Upper lobe of right lung (tissue), 1 donor: ENCODE measurements around the gene CCDC74A. TPM values are rescaled to one million over a fixed set of nuclear protein-coding genes. Genes with fewer than 3 reads are reported as not detected.
"Not testable (repeated sequence)": the region's sequence is repeated elsewhere in the genome, so short reads cannot be mapped to it uniquely, and the experiment has no call there.

Experiments used
- ATAC-seq: fragments of 200-7000 bp; cut with Tn5 transposase; one replicate; pipeline ENCODE4 v1.9.1; 2020; ENCODE audit warnings: mild to moderate bottlenecking, moderate library complexity
- DNase-seq: peaks from one replicate; pipeline ENCODE4 v3.0.0-alpha.2; 2020
- H3K27ac ChIP-seq: fragments of 200-600 bp; one replicate; pipeline ENCODE4 v1.8.0; 2022
- H3K27me3 ChIP-seq: fragments of 200-600 bp; one replicate; pipeline ENCODE4 v1.8.0; 2022; ENCODE audit warnings: mild to moderate bottlenecking
- H3K36me3 ChIP-seq: fragments of 200-600 bp; one replicate; pipeline ENCODE4 v1.8.0; 2022
- H3K4me1 ChIP-seq: fragments of 200-600 bp; one replicate; pipeline ENCODE4 v1.8.0; 2022
- H3K4me3 ChIP-seq: fragments of 200-600 bp; one replicate; pipeline ENCODE4 v1.8.0; 2022; ENCODE audit warnings: mild to moderate bottlenecking
- H3K9me3 ChIP-seq: fragments of 200-600 bp; one replicate; pipeline ENCODE4 v1.8.0; 2022
- intact Hi-C: fragments of 100-400 bp; cut with DNase I; formaldehyde crosslinking; loops from one replicate; pipeline ENCODE4 v1.11.0; 2022
- total RNA-seq: library from RNA; stranded (reverse); fragmentation: NEBNext Ultra II Directional; extraction: Animal tissue kit (Norgen Biotek cat#: 25700); gene quantifications from one replicate; pipeline ENCODE4 v1.2.1, GENCODE V29; 2021
- TF ChIP-seq, protein P1 (sequence below): fragments of 200-600 bp; IDR thresholded peaks from one replicate; pipeline ENCODE4 v1.8.0; 2022; ENCODE audit warnings: antibody characterized with exemption
- donor health status: DM: no; HTN: yes; CAD: no; lungs with severe emphysema.

CCDC74A gene
- total RNA-seq, 1 donor from 2014 or later, result 1.2 TPM

DNA sequence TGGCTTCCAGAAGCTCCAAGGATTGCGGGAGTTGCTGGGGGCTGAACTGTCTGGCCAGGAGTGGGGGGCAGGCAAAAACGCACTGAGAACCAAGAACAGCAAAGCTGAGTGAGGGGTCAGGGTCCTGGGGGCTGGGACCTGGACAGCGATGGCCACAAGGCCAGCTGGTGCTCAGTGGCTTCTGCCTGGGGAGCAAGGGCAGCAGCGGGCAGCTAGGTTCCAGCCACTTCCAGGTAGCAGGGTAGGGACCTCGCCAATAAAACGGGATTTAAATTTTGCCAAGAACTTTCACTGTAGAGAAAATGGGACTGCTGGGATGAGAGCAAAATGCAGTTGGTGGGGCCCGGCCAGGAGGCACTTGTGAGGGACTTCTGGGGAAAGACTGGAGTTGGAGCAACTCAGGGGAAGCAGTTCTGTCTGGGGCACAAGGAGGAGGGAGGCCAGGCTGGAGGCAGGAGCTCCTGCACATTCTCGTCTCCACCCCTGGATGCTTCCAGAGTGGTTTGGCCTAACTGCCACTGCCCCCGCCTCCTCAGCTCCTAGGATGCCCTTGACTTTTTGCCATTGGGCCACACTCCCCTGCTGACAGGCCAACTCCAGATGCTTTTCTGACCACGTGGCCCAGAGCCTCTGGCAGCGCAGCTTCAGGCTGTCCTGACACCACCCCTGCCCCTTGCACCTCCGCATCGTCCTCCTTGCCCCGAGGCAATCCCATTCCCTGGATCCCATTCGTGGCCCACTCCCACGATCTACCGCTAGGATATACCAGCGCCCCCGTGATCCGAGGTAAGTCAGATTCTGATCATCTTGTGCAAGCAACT lies 5.5 kb upstream of the CCDC74A start:
- intact Hi-C loops, result no loop called here
- Histone ChIP-seq H3K27ac (no peak overlapping the region), H3K36me3 (peaks cover 7% of the 10 kb centered on the region), H3K4me1 (peaks cover under 1% of the 10 kb centered on the region), H3K27me3 (no peaks in the 10 kb centered on the region), H3K4me3 (no peak overlapping the region), H3K9me3 (no peaks in the 10 kb centered on the region)
- ATAC-seq (no peak), DNase-seq (peak; percentile 54)
- TF ChIP-seq, protein P1, sequence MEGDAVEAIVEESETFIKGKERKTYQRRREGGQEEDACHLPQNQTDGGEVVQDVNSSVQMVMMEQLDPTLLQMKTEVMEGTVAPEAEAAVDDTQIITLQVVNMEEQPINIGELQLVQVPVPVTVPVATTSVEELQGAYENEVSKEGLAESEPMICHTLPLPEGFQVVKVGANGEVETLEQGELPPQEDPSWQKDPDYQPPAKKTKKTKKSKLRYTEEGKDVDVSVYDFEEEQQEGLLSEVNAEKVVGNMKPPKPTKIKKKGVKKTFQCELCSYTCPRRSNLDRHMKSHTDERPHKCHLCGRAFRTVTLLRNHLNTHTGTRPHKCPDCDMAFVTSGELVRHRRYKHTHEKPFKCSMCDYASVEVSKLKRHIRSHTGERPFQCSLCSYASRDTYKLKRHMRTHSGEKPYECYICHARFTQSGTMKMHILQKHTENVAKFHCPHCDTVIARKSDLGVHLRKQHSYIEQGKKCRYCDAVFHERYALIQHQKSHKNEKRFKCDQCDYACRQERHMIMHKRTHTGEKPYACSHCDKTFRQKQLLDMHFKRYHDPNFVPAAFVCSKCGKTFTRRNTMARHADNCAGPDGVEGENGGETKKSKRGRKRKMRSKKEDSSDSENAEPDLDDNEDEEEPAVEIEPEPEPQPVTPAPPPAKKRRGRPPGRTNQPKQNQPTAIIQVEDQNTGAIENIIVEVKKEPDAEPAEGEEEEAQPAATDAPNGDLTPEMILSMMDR, result no peak

DNA sequence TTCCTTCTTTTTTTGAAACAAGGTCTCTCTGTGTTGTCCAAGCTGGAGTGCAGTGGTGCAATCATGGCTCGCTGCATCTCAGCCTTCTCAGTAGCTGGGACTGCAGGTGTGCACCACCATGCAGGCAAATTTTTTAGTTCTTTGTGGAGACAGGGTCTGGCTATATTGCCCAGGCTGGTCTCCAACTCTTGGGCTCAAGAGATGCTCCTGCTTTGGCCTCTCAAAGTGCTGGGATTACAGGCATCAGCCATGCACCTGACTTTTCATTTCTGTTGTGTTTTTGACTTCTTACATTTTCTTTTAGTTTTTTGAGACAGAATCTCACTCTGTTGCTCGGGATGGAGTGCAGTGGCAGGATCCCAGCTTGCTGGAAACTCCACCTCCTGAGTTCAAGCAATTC lies 2.4 kb upstream of the CCDC74A start:
- H3K36me3 ChIP-seq, H3K9me3 ChIP-seq, H3K27ac ChIP-seq, H3K27me3 ChIP-seq, H3K4me1 ChIP-seq, ATAC-seq, intact Hi-C loops, H3K4me3 ChIP-seq: not testable (repeated sequence)
- DNase-seq, result peak; percentile 6

DNA sequence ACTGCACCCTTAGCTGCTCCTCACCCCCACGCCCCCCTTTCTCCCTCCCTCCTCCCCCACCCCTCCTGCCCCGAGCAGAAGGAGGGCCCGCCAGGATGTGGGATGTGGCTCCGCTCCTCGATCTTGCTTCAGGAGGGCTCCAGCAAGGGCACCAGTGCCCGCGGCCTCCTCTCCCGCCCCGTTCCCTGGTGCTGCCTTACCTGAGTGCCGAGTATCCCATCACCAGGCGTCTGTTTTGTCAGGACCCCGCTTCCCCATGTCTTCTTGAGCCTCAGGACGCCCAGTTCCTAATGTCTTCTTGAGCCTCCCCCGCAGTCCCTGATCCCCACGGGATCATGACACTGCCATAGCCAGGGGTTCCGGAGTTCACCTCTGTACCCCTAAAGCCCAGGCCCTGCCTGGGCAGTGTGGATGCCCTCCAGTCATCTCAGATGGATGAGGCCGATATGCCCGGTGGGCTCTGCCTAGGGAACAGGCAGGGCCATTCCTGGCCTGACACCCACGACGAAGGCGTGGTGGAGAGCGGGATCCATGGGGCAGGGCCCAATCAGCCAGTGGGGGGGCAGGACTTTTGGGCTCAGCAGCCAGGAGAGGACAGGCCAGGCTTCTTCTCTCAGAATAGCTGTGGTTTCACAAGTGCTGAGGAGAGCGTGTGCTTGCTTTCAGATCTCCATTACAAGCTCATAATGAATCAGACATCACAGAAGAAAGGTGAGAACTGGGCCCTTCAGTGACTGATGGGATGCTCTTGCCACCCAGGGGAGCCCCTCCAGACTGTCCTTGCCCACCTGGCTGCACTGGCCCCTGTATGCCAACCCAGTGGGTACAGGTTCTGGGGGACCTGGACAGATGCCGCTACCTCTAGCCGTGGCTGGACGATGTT lies 1.5 kb downstream of the CCDC74A start:
- ATAC-seq, H3K9me3 ChIP-seq, intact Hi-C loops, H3K4me3 ChIP-seq, H3K36me3 ChIP-seq, H3K27me3 ChIP-seq, H3K4me1 ChIP-seq, H3K27ac ChIP-seq: not testable (repeated sequence)
- peak; percentile 54 for DNase-seq

DNA sequence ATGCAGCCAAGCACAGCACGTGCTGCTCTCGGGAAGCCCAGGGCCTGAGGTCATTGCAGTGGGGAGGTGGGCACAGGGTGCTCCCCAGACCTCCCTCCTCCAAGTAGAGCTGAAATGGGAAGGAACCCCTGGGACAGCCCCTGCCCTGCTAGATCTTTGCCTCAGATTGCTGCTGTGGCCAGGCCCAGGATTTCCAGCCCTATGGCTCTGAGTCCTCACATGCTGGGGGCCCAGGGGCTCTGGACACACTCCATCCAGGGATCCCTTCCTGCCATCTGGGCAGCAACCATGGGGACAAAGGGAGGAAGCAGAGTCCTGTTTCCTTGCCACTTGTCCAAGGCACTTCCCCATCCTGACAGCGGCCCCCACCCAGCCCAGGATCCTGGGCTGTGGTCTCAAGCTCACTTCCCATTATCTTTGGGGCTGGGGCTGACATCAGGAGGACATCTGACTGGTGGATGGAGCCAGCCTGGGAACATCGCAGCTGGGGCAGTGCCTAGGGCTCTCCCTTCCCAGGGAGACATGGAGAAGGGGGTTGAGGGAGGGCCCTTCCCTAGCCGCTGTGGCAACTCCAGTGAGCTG lies 2.3 kb downstream of the CCDC74A start:
- H3K27ac ChIP-seq, H3K9me3 ChIP-seq, H3K27me3 ChIP-seq, H3K4me1 ChIP-seq, H3K36me3 ChIP-seq, intact Hi-C loops, H3K4me3 ChIP-seq, ATAC-seq: not testable (repeated sequence)
- peak; percentile 47 for DNase-seq

DNA sequence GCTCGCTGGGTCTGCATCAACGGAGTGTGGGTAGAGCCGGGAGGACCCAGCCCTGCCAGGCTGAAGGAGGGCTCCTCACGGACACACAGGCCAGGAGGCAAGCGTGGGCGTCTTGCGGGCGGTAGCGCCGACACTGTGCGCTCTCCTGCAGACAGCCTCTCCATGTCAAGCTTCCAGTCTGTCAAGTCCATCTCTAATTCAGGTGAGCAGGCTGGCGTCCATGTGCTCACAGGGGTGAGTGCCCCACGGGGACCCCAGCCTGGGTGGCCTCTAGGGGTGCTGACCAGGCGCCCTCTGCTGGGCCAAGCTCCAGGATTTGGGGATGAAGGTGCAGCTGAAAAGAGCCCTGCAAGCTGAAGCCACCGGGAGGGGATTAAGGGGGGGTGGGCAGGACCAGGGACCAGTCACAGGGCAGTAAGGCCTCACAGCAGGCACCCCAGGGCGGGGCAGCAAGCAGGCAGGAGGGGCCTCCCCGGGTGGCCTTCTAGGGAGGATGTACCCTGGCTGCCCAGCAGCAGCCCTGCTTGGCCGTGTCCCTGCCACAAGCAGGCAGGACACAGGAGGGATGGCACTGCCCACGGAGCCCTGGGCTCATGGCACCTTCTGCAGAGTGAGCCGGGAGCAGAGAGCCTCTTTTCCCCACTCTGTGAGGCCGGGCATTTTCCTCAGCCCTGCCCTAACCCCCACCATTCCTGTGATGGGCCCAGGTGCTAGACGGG lies 3.1 kb downstream of the CCDC74A start:
- H3K36me3 ChIP-seq, H3K27me3 ChIP-seq, intact Hi-C loops, H3K4me1 ChIP-seq, H3K4me3 ChIP-seq, ATAC-seq, H3K27ac ChIP-seq, H3K9me3 ChIP-seq: not testable (repeated sequence)
- DNase-seq, result peak; percentile 61

DNA sequence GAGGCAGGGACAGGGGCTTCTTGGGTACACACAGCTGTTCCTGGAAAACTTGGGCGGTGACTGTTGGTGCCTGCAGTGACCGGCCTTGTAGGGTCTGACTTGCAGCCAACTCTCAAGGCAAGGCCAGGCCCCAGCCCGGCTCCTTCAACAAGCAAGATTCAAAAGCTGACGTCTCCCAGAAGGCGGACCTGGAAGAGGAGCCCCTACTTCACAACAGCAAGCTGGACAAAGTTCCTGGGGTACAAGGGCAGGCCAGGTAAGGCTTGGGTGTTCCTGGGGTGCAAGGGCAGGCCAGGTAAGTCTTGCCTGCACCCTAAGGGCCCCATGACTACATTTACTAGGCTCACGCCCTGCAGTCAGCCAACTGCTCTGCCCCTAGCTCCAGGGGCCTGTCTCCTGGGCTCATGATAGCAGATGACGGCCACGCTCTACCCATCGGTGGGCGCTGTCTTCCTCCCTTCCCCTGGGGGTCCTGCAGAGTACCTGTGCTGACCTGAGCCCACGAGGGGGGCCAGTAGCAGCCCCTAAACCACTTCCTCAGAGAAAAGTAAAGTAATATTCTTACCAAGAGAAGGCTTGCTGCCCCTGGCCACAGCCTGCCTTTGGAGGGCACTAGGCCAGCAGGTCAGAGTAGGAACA lies 4.0 kb downstream of the CCDC74A start:
- H3K36me3 ChIP-seq, intact Hi-C loops, ATAC-seq, H3K4me1 ChIP-seq, H3K4me3 ChIP-seq, H3K27me3 ChIP-seq, H3K27ac ChIP-seq, H3K9me3 ChIP-seq: not testable (repeated sequence)
- DNase-seq, result peak; percentile 47

DNA sequence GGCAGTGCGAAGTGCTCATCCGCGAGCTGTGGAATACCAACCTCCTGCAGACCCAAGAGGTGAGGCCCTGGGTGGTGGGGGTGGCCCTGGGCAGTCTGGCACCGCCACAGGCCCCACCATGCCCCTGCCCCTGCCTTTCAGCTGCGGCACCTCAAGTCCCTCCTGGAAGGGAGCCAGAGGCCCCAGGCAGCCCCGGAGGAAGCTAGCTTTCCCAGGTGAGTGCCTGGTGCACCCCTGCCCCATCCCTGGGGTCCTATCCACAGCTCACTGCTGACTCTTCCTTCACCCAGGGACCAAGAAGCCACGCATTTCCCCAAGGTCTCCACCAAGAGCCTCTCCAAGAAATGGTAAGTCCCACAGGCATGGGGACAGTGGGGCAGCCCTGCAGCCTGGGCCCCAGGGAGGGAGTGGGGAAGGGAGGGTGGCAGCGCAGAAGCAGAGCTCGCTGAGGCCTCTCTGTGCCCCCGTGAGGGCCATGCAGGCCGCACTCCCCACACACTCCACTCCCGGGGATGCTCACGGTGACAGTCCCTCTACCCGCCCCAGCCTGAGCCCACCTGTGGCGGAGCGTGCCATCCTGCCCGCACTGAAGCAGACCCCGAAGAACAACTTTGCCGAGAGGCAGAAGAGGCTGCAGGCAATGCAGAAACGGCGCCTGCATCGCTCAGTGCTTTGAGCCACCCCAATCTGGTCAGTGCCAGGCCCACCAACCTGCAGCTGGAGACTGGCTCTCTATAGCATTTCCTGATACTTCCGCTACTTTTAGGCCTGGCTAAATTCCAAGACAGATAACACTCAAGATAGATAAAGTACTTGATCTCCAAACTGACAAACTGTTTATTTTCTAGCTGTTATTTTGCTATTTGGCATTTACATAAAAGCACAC lies 5.3 kb downstream of the CCDC74A start:
- intact Hi-C loops, H3K4me1 ChIP-seq, H3K27ac ChIP-seq, H3K9me3 ChIP-seq, H3K27me3 ChIP-seq, H3K4me3 ChIP-seq, H3K36me3 ChIP-seq, ATAC-seq: not testable (repeated sequence)
- DNase-seq, result peak; percentile 49

DNA sequence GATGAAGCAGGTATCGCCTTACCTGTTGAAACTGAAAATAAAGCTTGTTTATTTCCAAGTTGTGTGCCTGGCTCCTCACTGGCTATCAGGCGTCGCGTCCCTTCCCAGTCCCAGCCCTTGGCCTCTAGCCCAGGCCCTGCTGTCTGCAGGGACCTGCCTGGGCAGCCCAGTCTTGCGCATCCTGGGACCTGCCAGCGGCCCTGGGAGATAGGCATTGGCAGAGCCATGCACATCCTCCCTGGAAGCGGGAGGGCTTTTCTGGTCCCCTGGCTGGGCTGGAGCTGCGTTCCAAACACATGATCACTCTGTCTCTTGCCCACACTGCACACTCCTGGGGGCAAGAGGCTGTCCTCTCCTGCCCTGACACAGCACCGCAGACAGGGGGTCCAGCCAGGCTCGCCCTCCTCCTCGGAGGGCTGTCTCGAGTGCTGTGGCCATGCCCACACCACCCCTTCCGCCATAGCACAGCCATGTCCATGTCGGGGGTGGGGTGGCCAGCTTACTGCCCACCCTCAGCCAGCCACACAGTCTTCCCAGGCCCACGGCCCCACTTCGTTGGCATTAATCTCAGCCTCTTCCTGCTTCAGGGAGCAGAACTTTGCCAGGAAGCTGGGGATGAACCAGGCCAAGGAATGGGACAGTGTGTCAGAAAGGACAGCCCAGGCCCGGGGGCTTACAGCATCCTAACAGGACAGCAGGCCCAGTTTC lies 6.1 kb downstream of the CCDC74A start:
- DNase-seq, H3K36me3 ChIP-seq, H3K27ac ChIP-seq, ATAC-seq, H3K9me3 ChIP-seq, intact Hi-C loops, H3K27me3 ChIP-seq, H3K4me1 ChIP-seq, H3K4me3 ChIP-seq: not testable (repeated sequence)

DNA sequence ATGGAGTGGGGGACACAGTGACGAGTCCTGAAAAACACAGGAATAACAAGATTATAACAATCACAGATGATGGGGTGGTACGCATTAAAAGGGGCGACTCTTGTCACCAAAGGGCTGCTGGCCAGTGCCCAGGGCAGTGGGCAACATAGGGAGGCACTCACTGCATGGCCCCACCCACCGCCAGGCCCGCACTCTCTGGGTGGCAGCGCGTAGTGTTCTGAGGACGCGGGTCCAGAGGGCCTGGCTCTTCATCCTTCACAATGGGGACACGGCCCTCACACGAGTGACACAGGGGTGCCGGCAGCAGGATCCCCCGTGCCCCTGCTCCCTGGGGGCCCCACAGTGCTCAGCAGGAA lies 6.6 kb downstream of the CCDC74A start:
- H3K4me3 ChIP-seq, intact Hi-C loops, H3K27me3 ChIP-seq, H3K27ac ChIP-seq, DNase-seq, H3K36me3 ChIP-seq, H3K4me1 ChIP-seq, ATAC-seq, H3K9me3 ChIP-seq: not testable (repeated sequence)

DNA sequence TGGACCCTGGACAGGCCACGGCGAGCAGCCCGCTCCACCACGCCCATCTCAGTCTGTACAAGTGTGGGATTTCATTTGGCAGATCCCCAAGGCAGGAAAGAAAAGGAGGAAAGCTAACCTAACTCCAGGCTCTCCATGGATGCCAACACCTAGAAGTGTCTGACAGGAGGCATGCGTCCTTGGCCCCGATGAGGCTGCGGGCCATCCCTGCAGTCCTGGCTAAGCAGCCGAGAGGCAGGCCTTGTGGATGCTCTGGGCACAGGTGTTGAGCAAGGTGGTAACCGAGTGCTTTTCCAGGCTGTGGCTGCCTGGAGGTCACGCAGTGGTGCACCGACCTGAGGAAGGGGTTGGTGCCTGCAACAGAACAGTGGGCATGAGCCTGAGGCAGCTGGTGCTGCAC lies 7.3 kb downstream of the CCDC74A start:
- H3K4me1 ChIP-seq, intact Hi-C loops, DNase-seq, H3K36me3 ChIP-seq, H3K27ac ChIP-seq, H3K27me3 ChIP-seq, H3K4me3 ChIP-seq, ATAC-seq, H3K9me3 ChIP-seq: not testable (repeated sequence)
